ENCODE measurements around the gene NRIP1.

The NRIP1 gene

DNA sequence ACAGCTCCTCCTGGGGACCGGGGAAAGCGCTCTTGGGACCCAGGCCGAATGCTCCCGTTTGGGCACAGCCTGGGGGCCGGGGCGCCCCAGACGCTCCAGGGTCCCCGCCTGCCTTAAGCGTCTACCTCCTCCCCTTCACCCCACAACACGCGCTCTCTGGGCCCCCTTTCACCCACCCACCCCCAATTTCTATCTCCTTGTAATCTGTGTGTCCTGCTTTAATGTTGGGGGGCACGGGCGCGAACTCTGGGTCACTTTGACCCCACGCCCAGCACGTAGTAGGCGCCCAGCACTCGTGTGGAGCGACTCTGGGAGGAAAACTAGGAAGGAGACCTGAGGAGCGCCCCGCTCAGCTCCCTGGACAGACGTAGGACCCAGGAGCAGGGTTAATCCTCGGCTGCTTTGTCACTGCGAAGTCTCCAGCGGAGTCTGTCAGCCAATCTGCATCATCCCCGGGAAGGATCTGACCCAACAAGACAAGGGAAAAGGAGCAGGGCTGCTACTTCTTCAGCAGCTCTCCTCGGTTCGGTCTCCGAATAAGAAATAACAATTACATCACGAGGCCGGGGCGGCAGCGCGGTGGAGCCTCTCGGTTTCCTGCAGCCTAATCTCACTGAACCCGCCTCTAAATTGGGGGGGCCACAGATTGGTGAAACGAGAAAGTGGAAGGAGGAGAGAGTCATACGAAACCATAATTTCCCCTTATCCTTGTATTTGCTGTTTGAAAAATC lies 757 bp upstream of the NRIP1 start:
- peak; percentile 70 for DNase-seq

DNA sequence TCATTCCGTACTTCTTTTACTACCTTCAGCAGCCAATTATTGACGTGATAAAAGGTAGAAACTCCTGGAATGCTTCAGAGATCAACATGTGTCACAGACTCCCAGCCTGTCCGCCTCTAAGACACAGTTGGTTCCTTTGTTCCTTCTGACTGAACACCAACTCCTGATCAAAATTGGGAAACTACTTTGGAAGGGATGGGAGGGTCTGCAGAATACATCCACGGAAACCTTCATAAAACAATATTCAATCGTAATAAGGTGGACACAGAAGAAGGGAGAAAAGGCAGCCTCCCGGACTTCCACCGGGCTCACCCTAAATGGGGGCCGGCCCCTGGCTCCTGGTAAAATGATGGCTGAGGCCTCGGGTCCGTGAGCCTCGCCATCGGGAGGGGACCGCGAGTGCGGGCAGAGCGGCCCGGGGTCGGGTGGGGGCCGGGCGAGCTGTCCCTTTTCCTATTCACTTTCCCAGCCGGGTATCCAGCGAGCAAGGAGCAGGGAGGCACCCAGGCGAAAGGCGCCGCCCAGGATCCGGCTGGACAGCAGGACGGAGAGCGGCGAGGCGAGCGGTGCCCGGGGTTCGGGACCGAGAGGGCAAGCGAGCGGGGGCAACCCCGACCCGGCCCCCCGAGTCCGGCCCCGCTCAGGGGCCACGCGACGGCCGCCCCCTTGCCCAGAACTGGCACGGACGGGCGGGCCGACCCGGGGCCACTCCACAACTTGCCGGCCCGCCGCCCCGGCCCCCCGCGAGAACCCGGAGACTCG lies 805 bp downstream of the NRIP1 start:
- no peak for DNase-seq

DNA sequence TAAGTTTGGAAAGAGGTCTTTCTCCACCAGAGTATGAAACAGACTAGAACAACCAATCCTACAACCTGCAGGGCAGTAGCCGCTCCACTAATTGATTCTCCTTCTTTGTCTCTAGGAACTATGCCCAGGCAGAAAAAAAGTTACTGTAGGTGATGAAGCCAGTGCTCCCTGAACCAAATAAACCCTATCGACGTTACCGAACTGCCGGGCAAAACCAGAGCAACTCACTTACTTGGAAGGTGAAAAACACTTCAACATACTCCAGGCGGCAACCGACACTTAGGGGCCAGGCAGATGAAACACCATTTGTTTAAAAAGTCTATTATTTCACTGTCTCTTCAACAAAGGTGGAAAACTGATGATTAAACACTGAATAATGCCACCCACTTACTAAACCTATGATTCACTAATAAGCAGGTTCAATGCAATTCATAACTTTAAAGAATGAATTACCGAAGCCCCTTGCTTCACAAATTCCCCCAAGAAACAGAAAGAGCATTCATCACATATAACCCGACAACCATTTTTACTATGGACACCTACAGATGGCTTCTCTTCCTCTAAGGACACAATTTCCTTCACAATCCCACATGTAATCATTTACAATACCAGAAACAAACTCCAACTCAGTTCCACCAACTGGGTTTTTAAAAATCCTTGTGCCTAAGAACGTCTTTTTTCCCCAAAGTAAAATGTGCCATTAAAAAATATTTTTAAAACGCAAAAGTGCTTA lies 1.6 kb downstream of the NRIP1 start:
- DNase-seq, result peak; percentile 17

DNA sequence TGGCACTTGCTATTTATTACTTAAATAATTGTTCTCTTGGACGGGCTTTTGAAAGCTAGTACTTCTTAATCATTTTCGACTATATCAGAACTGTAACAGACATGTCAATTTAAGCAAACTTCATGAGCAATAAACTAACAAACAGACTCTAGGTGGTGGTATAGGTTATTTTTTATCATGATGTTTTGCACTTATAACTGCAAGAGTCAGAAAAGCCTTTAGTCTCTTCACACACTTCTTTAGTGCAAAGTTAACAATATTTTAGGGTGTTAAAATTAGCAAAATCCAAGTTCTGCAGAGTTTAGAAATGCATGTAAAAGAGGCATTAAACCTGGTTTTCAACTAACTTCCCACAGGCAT lies 2.2 kb downstream of the NRIP1 start:
- DNase-seq, result no peak

DNA sequence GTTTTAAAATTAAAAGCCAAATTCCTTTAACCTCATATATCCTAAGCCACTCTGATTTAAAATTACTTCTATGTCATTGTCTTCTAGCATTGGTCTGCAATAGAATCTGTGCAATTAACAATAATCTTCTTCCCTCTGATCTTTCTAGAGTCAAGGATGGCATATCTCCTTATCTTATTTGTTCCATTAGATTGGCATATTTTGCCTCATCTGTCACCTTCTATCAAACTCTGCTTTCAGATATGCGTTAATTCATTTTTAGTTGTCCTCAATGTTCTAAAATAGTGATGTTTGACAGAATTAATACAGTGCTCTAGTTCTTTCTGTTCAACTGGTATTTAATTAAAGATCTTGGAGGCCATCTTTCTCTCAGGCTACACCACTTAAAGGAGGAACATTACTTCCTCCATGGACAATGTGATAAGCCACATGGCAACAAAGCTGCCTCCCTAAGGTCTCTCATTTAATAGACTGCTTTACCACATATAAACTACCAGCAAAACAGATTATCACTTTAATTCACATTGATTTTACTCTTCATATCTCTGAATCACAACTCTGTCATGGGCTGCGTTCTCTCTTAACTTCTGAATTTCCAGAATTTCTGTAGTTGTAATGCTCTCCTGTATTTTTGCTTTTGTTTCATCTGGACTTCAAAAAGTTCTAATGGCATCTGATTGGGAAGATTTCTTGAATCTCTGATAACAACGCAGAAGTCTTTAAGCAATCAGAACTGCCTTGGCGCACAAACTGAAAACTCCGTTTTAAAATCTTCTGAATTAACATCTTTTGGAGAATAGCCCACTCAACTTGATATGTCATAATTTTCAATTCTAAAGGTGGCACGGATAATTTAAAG lies 2.8 kb downstream of the NRIP1 start:
- no peak for DNase-seq

DNA sequence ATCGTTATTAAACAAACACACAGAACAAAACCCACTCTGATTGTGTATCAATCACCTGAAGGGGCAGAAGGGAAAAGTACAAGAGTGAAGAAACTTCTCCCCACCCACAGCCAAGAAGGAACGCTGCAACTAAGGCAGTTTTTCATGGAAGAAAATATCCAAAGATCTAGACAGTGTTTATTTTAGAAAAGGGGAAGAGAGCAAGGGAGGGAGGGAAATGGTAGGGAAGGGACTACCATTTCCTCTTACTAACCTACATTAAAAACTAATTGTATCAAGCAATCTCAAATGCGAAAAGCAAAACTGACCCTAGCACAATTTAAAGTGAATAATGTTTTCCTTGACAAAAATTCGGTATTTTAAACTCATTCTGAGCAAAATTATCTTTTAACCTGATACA lies 3.5 kb downstream of the NRIP1 start:
- no peak for DNase-seq

DNA sequence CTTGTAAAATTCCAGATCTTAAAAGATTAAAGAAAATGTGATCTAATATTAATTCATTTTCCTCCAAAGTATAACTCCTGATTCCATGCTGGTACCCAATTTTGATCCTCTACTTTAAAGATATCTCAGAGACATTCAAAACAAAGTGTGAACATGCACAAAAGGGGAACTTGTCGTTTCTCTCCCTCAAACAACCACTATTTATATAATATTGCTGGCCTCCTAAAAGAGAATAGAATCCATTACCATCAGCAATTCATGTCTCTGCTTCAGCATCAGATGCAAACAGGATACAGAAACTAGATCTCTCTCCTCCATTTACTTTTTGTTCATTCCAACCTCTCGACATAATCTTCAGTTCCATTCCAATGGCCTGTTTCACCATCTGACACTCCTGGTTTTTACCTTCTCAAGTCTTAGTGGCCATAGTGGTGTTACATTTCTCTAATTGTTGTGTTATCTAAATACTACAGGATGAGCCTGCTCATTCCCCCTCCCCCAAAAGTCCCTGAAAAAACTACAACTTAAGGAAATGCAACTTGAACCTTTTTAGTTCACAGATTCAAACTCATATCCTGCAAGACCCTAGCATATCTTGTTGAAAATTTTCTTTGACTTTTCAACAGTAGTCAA lies 4.1 kb downstream of the NRIP1 start:
- DNase-seq, result no peak

DNA sequence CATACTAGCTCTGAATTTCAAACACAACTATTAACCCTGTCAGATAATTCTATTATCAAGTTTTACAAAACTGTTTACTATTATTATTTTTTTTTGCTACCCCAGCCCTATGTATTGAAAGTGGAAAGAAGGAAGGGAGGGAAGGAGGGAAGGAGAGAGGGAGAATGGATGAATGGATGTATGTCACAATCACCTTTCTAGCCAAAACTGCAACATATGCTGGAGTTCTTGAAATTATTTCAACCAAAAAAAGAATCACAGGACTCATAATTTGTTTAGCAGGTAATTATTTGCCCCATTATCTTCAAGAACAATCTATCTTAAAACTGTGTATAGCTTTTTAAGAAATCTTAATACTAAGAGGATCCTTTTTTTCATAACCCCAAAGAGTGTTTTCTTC lies 5.4 kb downstream of the NRIP1 start:
- DNase-seq, result no peak

DNA sequence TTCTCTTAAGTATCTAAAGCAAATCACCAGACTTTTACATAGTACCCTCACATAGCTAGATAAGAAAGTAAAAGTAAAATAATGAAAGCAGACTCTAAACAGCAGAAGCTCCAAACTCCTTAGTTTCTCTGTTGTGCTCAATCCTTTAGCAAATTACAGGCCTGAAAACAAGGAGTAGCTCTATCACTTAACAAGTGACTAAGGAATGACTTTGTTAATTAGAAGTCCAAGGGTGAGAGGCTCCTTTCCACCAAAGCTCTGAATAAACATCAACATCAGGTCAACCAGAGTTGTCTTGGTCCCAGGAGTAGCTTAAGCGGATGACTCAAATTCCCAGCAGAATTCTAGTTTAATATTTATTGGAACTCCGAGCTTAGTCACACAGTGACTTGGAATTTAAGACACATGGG lies 5.9 kb downstream of the NRIP1 start:
- no peak for DNase-seq

DNA sequence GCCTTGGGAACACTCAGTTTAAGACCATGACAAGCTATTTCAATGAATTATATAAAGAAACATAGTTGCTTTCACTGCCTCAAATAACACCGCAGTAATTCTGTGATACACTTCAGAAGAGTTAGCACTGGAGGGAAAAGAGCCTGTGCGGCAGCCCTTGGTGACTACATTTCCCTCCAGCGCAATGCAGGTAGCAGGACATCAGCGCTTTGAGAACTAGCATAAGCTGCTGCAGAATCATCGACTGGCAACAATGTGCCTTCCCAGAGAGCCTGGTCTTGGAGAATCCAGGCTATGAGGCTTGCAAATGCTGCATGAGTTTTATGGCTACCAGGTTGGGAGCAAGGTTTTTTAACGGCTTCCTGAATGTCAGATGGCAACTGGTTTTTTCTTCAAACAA lies 7.5 kb downstream of the NRIP1 start:
- no peak for DNase-seq

DNA sequence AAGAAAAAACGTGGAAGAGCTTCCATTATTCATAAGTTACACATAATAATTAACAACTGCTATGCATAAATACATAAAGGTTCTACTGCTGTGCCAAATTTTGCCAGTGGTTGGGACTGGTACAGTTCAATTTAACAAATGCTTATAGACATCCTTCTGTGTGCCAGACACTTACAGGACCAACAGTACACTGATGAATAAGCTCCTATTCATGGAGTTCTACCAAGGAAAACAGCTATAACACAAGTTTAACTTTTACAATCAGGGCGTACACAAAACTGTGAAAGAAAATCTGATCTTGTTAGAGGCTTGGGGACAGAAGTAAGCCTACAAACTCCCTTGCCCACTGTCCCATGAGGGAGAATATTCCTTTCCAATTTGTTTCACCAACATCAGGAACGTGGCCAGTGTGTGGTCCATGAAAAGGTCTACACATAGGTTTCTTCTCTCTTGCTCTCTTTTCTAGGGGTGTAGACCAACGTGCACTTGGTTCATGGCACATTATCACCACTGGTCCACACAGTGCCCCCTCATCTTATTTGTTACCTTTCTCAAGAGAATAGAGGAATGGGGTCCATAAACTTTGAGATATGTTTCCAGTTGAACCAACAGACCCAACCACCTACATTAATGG lies 10.1 kb downstream of the NRIP1 start:
- no peak for DNase-seq

DNA sequence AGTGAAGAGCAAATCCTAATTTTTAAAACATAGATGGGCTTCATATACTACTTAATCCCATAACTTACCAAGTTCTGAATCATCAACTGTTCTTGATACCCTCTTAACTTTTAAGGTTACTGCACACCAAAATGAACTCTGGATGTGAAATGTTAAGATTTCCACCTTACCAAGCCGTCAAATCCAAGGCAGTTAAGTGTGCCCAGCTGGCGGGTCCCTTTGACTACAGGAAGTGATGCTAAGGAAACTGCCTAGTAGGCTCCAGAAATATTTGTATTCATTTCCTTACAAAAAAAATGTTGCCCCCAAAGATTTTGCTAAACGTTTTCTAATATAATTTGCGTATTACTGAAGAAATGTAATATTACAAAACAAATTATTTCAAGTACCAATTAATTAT lies 10.7 kb downstream of the NRIP1 start:
- DNase-seq, result no peak

DNA sequence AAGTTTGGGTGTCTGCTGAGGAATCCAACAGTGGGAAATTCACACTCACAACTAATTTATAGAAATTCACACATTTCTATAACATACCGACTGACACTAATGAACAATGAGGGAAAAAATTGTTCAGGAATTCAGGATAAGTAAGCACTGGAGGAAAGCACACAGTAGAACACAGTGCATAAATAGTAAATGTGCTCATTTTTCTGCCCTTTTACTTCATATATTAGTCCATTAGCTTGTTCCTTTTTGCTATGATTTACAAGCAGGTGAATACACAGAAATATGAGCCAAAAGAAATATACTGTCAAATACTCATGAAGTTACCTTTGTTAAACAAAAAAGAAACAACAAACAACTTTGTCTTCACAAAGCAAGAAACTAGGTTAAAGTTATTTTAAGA lies 11.3 kb downstream of the NRIP1 start:
- no peak for DNase-seq

DNA sequence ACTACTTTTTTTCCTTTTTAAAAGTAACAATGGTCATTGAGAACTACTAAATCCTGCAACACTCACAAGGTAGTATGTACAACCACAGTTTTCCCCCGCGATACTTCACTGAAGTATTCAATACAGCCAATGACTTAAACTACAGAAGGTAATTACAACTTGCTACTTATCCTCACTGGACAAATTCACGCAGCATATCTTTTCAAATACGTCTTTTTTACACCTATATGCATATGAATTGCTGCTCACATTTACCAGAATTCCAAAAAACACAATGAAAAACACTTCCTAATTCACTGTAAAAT lies 12.4 kb downstream of the NRIP1 start:
- no peak for DNase-seq

DNA sequence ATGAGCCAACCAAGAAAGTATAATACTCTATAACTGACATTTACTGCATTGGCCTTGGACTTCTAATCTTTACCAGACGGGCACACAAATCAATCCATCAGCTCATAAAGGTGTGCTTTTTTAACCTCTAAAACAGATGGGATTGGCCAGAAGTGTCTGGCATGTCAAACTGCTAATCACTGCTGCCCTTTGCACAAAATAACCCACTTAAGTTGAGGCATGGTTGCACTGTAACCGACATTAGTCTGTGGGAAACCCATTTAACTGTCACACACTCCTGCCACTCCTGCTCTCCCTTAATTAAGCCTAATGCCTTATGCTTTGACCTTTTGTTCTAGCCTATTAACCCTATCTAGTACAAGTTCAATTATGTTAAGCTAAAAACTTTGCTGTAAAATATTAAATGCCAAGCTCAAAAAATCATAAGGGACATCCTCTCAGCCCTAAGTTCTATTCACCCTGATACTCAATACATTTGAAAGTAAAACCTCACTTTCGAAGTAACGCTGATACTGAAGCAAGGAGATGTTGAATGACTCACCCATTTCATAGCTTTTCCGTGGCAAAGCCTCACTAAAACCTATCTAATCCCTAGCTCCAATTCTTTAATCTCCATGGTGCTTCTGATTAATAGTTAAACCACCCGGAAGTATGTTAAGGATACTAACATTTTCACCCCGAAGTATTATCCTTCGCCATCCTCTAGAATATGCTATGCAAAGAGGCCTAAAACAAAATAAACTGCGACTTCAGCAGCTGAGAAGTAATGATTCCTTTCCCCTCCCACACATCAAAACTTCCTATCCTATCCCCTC lies 12.9 kb downstream of the NRIP1 start:
- peak; percentile 51 for DNase-seq

DNA sequence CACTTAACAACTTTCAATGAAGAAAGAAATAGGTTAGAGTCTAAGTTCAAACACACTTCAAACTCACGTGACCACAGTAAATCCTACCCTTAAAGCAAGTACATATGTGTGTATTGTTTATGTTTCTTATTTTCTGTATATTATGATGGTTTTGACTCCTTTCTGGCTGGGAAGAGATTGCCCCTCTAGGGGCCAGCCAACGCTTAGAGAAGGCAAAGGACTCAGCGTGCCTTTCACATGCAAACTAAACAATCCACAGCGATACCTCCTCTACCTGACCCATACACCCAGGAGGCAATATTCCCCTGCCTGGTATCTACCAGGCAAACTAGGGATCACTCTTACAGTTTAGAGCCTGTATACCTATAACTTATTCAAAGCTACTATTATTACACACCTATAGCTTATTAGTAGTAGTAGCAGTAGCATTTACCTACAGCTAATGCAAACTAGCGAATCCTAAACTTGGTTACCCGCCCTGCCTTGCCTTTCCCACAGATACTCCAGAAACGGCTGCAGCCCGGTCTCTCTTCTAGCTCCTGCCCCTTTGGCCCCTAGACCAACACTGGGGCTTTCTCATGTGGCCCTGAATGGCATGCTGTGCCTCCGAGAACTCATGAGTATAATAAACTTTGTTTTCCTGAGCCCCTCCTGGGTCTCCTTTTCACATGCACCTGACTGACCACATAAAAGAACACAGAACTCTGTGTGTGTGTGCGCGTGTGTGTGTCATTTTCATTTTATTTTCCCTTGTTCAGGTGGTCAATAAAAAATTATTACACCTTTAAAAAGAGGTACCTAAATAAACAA lies 14.0 kb downstream of the NRIP1 start:
- no peak for DNase-seq

DNA sequence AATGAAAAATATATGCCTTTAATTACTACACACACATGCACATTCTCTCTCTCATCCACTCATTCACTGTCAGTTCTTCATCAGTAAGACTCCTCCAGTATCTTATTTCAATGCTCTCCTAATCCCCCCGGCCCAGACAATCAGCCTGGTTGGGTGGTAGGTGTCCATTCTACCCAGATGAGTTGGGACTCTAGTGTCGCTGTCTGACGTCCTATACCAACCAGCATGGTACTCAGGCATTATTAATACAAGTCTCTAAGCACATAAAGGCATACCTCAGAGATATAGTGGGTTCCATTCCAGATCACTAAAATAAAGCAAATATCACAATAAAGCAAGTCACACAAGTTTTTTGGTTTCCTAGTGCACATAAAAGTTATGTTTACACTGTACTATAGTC lies 19.8 kb downstream of the NRIP1 start:
- DNase-seq, result no peak

DNA sequence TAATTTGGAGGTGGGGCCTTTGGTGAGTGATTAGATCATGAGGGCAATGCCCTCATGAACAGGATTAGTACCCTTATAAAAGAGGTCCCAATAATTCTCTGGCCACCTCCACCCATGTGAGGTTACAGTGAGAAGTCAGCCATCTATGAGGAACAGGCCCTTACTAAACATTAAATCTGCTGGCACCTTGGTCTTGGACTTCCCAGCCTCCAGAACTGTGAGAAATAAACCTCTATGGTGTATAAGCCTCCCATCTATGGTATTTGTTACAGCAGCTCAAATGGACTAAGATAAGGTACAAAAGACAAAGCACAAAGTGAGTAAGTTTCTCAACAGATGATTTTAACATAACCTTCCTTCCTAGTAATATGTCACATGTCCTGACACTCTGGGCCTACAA lies 22.3 kb downstream of the NRIP1 start:
- DNase-seq, result no peak

DNA sequence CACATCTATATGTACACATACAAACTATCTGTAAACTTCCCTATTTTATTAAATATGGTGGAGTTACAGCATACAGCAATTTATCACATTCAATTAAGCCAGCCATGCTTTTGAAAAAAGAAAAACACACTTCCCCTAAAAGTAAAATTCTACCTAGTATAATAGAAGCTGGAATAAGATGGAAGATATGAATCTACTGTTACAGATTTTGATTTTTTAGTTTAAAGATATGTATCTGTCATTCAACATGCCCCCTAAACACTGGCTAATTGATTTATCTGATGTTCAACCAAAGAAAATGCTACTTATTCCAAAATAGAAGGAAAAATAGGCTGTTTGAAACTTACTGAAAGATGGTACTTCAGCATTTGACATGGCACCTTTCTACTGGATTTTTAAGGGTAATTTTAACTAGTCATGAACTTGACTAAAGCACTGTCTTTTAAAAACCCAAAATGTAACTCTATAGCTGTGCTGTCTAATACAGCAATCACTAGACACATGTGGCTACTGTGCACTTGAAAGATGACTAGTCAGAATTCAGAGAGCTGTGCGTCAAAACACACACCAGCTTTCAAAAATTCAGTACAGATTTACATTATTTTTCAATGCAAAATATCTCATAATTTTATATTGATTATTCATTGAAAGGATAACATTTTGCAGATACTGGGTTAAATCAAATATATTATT lies 25.0 kb downstream of the NRIP1 start:
- no peak for DNase-seq

DNA sequence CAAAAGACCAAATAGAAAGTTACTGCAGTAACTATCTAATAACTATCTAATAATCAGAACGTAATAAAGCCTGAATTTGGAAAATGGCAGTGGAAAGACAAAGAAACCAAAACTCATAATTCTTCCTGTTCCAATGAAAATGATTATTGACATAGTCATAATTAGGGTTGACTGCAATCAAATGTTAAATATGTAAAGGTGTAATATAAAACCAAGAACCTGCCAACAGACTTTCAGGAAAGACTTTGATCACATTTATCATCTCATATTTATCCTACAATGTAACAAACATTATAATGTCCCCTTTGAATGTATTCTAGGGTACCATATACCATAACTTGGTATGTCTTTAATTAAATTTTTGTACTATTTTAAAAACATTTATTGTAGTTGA lies 26.9 kb downstream of the NRIP1 start:
- DNase-seq, result no peak
